Neural cell (in vitro differentiated cells): Measurements from ENCODE around the gene GPC5. TPM values are rescaled to one million over a fixed set of nuclear protein-coding genes. Genes with fewer than 3 reads are reported as not detected.

Experiments used
- H2AFZ ChIP-seq: fragments of 200-600, 300-800 bp; sonication (generic), shearing (Covaris generic); 2 replicates; pipeline ENCODE4 v1.6.0; 2014; ENCODE audit warnings: low read depth, mild to moderate bottlenecking, antibody characterized with exemption, low read length, moderate library complexity
- H3F3A ChIP-seq: fragments of 200-600 bp; shearing (Covaris generic); 2 replicates; pipeline ENCODE4 v1.6.1; 2016; ENCODE audit warnings: mild to moderate bottlenecking, moderate library complexity, mixed read lengths, antibody characterized with exemption, low read length; ENCODE audit not compliant: insufficient read depth, poor library complexity, severe bottlenecking
- H3K27ac ChIP-seq: fragments of 200-600, 300-800 bp; sonication (generic), shearing (Covaris generic); 2 replicates; pipeline ENCODE4 v1.5.1; 2014; ENCODE audit warnings: mild to moderate bottlenecking, low read length, moderate library complexity
- H3K27me3 ChIP-seq: fragments of 300-800, 200-600 bp; sonication (generic), shearing (Covaris generic); 2 replicates; pipeline ENCODE4 v1.6.0; 2014; ENCODE audit warnings: mild to moderate bottlenecking, low read depth, low read length, moderate library complexity; ENCODE audit not compliant: insufficient read depth
- H3K36me3 ChIP-seq: fragments of 300-800, 200-600 bp; sonication (generic), shearing (Covaris generic); 2 replicates; pipeline ENCODE4 v1.5.1; 2014; ENCODE audit warnings: mild to moderate bottlenecking, antibody characterized with exemption, low read length, moderate library complexity; ENCODE audit not compliant: insufficient read depth
- H3K4me2 ChIP-seq: fragments of 300-800, 200-600 bp; sonication (generic), shearing (Covaris generic); 2 replicates; pipeline ENCODE4 v1.6.0; 2014; ENCODE audit warnings: mild to moderate bottlenecking, low read length
- H3K4me3 ChIP-seq: fragments of 300-800, 200-600 bp; sonication (generic), shearing (Covaris generic); 2 replicates; pipeline ENCODE4 v1.5.1; 2014; ENCODE audit warnings: mild to moderate bottlenecking, low read length, moderate library complexity
- H3K79me2 ChIP-seq: fragments of 200-600 bp; shearing (Covaris generic); replicated peaks from 2 replicates; pipeline ENCODE4 v1.6.0; 2014; ENCODE audit warnings: mild to moderate bottlenecking, low read length, moderate library complexity; ENCODE audit not compliant: insufficient read depth
- H3K9ac ChIP-seq: fragments of 300-800, 200-600 bp; sonication (generic), shearing (Covaris generic); 2 replicates; pipeline ENCODE4 v1.6.1; 2016; ENCODE audit warnings: mild to moderate bottlenecking, low read length, mixed read lengths
- H3K9me2 ChIP-seq: fragments of 200-600 bp; shearing (Covaris generic); 2 replicates; pipeline ENCODE4 v1.6.1; 2016; ENCODE audit warnings: mild to moderate bottlenecking, low read length, mixed read lengths; ENCODE audit not compliant: insufficient read depth
- H3K9me3 ChIP-seq: fragments of 200-600, 300-800 bp; sonication (generic), shearing (Covaris generic); 2 replicates; pipeline ENCODE4 v1.6.1; 2016; ENCODE audit warnings: mild to moderate bottlenecking, mixed run types, low read length, moderate library complexity, mixed read lengths
- H4K20me1 ChIP-seq: fragments of 200-600 bp; shearing (Covaris generic); 2 replicates; pipeline ENCODE4 v1.6.1; 2016; ENCODE audit warnings: mild to moderate bottlenecking, mixed run types; ENCODE audit not compliant: insufficient read depth
- CTCF ChIP-seq: fragments of 450-650 bp; IDR thresholded peaks from 2 replicates; pipeline ENCODE4 v1.5.1; 2014; ENCODE audit warnings: antibody characterized with exemption, mild to moderate bottlenecking, moderate library complexity; ENCODE audit not compliant: poor library complexity, severe bottlenecking
- EP300 ChIP-seq: fragments of 450-650 bp; conservative IDR thresholded peaks from 2 replicates; pipeline ENCODE4 v1.6.1; 2014; ENCODE audit warnings: antibody characterized with exemption, mild to moderate bottlenecking, moderate library complexity; ENCODE audit not compliant: poor library complexity, severe bottlenecking
- EZH2 ChIP-seq: fragments of 200-600, 300-800 bp; shearing (Covaris generic), sonication (generic); IDR thresholded peaks from 2 replicates; pipeline ENCODE4 v1.6.1; 2014; ENCODE audit warnings: antibody characterized with exemption, low read length, borderline replicate concordance, mild to moderate bottlenecking; ENCODE audit not compliant: insufficient read depth, poor library complexity, severe bottlenecking
- MXI1 ChIP-seq: fragments of 450-650 bp; conservative IDR thresholded peaks from 2 replicates; pipeline ENCODE4 v1.6.1; 2014; ENCODE audit warnings: antibody characterized with exemption, mild to moderate bottlenecking; ENCODE audit not compliant: poor library complexity, severe bottlenecking
- POLR2AphosphoS5 ChIP-seq: IDR thresholded peaks from 2 replicates; pipeline ENCODE4 v1.6.1; 2012
- RAD21 ChIP-seq: fragments of 450-650 bp; conservative IDR thresholded peaks from 2 replicates; pipeline ENCODE4 v1.6.1; 2014; ENCODE audit warnings: antibody characterized with exemption, mild to moderate bottlenecking, moderate library complexity
- SMC3 ChIP-seq: fragments of 450-650 bp; conservative IDR thresholded peaks from 2 replicates; pipeline ENCODE4 v1.6.1; 2014; ENCODE audit warnings: antibody characterized with exemption, mild to moderate bottlenecking, moderate library complexity; ENCODE audit not compliant: poor library complexity
- TAF1 ChIP-seq: IDR thresholded peaks from 2 replicates; pipeline ENCODE4 v1.6.1; 2012; ENCODE audit warnings: low read depth
- polyA plus RNA-seq: library from polyadenylated mRNA; depleted of rRNA; stranded (reverse); fragments of >200 nt; gene quantifications from 2 replicates; pipeline ENCODE4 v1.2.3, GENCODE V29; 2014
- TF ChIP-seq, protein P1 (sequence below): IDR thresholded peaks from 2 replicates; pipeline ENCODE4 v1.6.1; 2012; ENCODE audit warnings: borderline replicate concordance

The GPC5 gene
- polyA plus RNA-seq, 1 donor from 2014 or later, result 5.0 TPM

GRCh38 chr13:91748416-91749089 lies 350.1 kb downstream of the GPC5 start:
- Histone ChIP-seq H3K4me2 (no peak overlapping the region), H4K20me1 (no peaks in the 10 kb centered on the region), H3K9ac (no peak overlapping the region), H2AFZ (no peak overlapping the region), H3K4me3 (no peak overlapping the region), H3K9me2 (no peaks in the 10 kb centered on the region), H3K27ac (no peak overlapping the region), H3K27me3 (peaks cover 29% of the 10 kb centered on the region), H3K36me3 (no peaks in the 10 kb centered on the region), H3K9me3 (no peaks in the 10 kb centered on the region), H3K79me2 (no peaks in the 10 kb centered on the region), H3F3A (no peaks in the 10 kb centered on the region)
- TF ChIP-seq MXI1 (no peak), CTCF (no peak), SMC3 (no peak), RAD21 (no peak), EP300 (no peak), EZH2 (no peak), TAF1 (no peak), POLR2AphosphoS5 (no peak)
- TF ChIP-seq, protein P1, sequence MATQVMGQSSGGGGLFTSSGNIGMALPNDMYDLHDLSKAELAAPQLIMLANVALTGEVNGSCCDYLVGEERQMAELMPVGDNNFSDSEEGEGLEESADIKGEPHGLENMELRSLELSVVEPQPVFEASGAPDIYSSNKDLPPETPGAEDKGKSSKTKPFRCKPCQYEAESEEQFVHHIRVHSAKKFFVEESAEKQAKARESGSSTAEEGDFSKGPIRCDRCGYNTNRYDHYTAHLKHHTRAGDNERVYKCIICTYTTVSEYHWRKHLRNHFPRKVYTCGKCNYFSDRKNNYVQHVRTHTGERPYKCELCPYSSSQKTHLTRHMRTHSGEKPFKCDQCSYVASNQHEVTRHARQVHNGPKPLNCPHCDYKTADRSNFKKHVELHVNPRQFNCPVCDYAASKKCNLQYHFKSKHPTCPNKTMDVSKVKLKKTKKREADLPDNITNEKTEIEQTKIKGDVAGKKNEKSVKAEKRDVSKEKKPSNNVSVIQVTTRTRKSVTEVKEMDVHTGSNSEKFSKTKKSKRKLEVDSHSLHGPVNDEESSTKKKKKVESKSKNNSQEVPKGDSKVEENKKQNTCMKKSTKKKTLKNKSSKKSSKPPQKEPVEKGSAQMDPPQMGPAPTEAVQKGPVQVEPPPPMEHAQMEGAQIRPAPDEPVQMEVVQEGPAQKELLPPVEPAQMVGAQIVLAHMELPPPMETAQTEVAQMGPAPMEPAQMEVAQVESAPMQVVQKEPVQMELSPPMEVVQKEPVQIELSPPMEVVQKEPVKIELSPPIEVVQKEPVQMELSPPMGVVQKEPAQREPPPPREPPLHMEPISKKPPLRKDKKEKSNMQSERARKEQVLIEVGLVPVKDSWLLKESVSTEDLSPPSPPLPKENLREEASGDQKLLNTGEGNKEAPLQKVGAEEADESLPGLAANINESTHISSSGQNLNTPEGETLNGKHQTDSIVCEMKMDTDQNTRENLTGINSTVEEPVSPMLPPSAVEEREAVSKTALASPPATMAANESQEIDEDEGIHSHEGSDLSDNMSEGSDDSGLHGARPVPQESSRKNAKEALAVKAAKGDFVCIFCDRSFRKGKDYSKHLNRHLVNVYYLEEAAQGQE, result no peak

GRCh38 chr13:91758724-91759123 lies 360.3 kb downstream of the GPC5 start:
- TF ChIP-seq RAD21 (no peak), MXI1 (no peak), SMC3 (no peak), EZH2 (no peak), CTCF (no peak), POLR2AphosphoS5 (no peak), EP300 (no peak), TAF1 (no peak)
- TF ChIP-seq, protein P1, result no peak
- Histone ChIP-seq H3K9ac (no peak overlapping the region), H3F3A (no peaks in the 10 kb centered on the region), H3K9me2 (no peaks in the 10 kb centered on the region), H3K36me3 (no peaks in the 10 kb centered on the region), H2AFZ (no peak overlapping the region), H3K27me3 (no peaks in the 10 kb centered on the region), H3K27ac (no peak overlapping the region), H4K20me1 (no peaks in the 10 kb centered on the region), H3K4me2 (no peak overlapping the region), H3K9me3 (no peaks in the 10 kb centered on the region), H3K79me2 (no peaks in the 10 kb centered on the region), H3K4me3 (no peak overlapping the region)
